Measurements from ENCODE around the gene VEZF1. TPM values are rescaled to one million over a fixed set of nuclear protein-coding genes. Genes with fewer than 3 reads are reported as not detected.
A peak's percentile ranks its signal among the peaks of the same experiment; 100 is the strongest.

Gene VEZF1
- total and polyA plus RNA-seq, 2 experiments from 2014 or later: 20.9 to 57.3 TPM

- no peak overlapping the region for H3K27ac ChIP-seq
- 53% methylated on average over 3 of the region's 3 CpGs for WGBS (ENCODE audit: low lambda C conversion rate, missing lambda C conversion rate)
- H3K4me2 ChIP-seq: no peak overlapping the region
- no peak for TF ChIP-seq EZH2phosphoT487 (IDR thresholded peaks at IDR 0.05; ENCODE audit: low read depth, severe bottlenecking, unreplicated experiment)
- no peaks in the 10 kb centered on the region for H3K27me3 ChIP-seq
- H3K4me3 ChIP-seq: no peak overlapping the region
- no peak overlapping the region for H2AFZ ChIP-seq
- H3K4me1 ChIP-seq (ENCODE audit: insufficient read depth): peaks cover 11% of the 10 kb centered on the region
- H4K20me1 ChIP-seq (ENCODE audit: insufficient read depth, poor library complexity, severe bottlenecking): no peaks in the 10 kb centered on the region
- no peaks in the 10 kb centered on the region for H3K9me3 ChIP-seq (ENCODE audit: low read depth)
- peaks cover 12% of the 10 kb centered on the region for H3K79me2 ChIP-seq
- no peaks in the 10 kb centered on the region for H3K36me3 ChIP-seq (replicated peaks; ENCODE audit: insufficient read depth, low read depth)
- no peaks in the 10 kb centered on the region for H3K9me2 ChIP-seq (replicated peaks; ENCODE audit: insufficient read depth)
- DNase-seq (ENCODE audit: low spot score): no peak
These were observed 5.7 kb upstream of the VEZF1 start for GRCh38 chr17:57993471-57994365.

GRCh38 chr17:57991537-57991936 is 3.5 kb upstream of the VEZF1 start:
- peaks cover 16% of the 10 kb centered on the region for H3K79me2 ChIP-seq
- no peak for TF ChIP-seq CTCF (IDR thresholded peaks at IDR 0.05; ENCODE audit: poor library complexity)
- TF ChIP-seq EZH2phosphoT487 (IDR thresholded peaks at IDR 0.05; ENCODE audit: low read depth, severe bottlenecking, unreplicated experiment): no peak
- TF ChIP-seq EZH2 (IDR thresholded peaks at IDR 0.05; ENCODE audit: borderline replicate concordance): no peak
- no peaks in the 10 kb centered on the region for H3K27me3 ChIP-seq
- no peaks in the 10 kb centered on the region for H3K36me3 ChIP-seq (replicated peaks; ENCODE audit: insufficient read depth, low read depth)
- no peaks in the 10 kb centered on the region for H3K9me2 ChIP-seq (replicated peaks; ENCODE audit: insufficient read depth)
- peaks cover 12% of the 10 kb centered on the region for H3K4me1 ChIP-seq (ENCODE audit: insufficient read depth)
- H3K9me3 ChIP-seq (ENCODE audit: low read depth): no peaks in the 10 kb centered on the region
- DNase-seq (ENCODE audit: low spot score): no peak
- H3K4me3 ChIP-seq: no peak overlapping the region
- peaks cover 1% of the 10 kb centered on the region for H4K20me1 ChIP-seq (ENCODE audit: insufficient read depth, poor library complexity, severe bottlenecking)
- H3K27ac ChIP-seq: no peak overlapping the region
- no peak overlapping the region for H2AFZ ChIP-seq
- no peak overlapping the region for H3K4me2 ChIP-seq

- Histone ChIP-seq H3K27me3 (no peaks in the 10 kb centered on the region), H3K36me3 (replicated peaks; ENCODE audit: insufficient read depth, low read depth) (no peaks in the 10 kb centered on the region), H3K27ac (peak overlapping the region; percentile 99), H3K9me2 (replicated peaks; ENCODE audit: insufficient read depth) (no peaks in the 10 kb centered on the region), H3K9me3 (ENCODE audit: low read depth) (no peaks in the 10 kb centered on the region), H3K4me3 (no peak overlapping the region), H2AFZ (no peak overlapping the region), H3K4me1 (ENCODE audit: insufficient read depth) (peaks cover 26% of the 10 kb centered on the region), H3K4me2 (no peak overlapping the region), H3K79me2 (peaks cover 31% of the 10 kb centered on the region), H4K20me1 (ENCODE audit: insufficient read depth, poor library complexity, severe bottlenecking) (peaks cover 16% of the 10 kb centered on the region)
- TF ChIP-seq EZH2phosphoT487 (IDR thresholded peaks at IDR 0.05; ENCODE audit: low read depth, severe bottlenecking, unreplicated experiment): no peak
- no peak for TF ChIP-seq EZH2 (IDR thresholded peaks at IDR 0.05; ENCODE audit: borderline replicate concordance)
- no peak for TF ChIP-seq CTCF (IDR thresholded peaks at IDR 0.05; ENCODE audit: poor library complexity)
- DNase-seq (ENCODE audit: low spot score): no peak
- 80% methylated on average over 2 of the region's 2 CpGs for WGBS (ENCODE audit: low lambda C conversion rate, missing lambda C conversion rate)
These were observed 2.0 kb upstream of the VEZF1 start for GRCh38 chr17:57990037-57990436.
